Stimulated activated naive CD8-positive, alpha-beta T cell treated with anti-CD3 and anti-CD28 coated beads, Interleukin-15, Interleukin-2, amounts not matched to agents 100 U/mL and 50 U/mL, for 24 hours (primary cell): ENCODE results near the gene DHH.
"Not testable (repeated sequence)": the region's sequence is repeated elsewhere in the genome, so short reads cannot be mapped to it uniquely, and the experiment has no call there.

Experiments used
- ATAC-seq: fragments of 150-1000 bp; cut with Tn5 transposase; one replicate; pipeline ENCODE4 v1.10.0; 2021
- DNase-seq: peaks from one replicate; pipeline ENCODE4 v3.0.0; 2021

The DHH gene

DNA sequence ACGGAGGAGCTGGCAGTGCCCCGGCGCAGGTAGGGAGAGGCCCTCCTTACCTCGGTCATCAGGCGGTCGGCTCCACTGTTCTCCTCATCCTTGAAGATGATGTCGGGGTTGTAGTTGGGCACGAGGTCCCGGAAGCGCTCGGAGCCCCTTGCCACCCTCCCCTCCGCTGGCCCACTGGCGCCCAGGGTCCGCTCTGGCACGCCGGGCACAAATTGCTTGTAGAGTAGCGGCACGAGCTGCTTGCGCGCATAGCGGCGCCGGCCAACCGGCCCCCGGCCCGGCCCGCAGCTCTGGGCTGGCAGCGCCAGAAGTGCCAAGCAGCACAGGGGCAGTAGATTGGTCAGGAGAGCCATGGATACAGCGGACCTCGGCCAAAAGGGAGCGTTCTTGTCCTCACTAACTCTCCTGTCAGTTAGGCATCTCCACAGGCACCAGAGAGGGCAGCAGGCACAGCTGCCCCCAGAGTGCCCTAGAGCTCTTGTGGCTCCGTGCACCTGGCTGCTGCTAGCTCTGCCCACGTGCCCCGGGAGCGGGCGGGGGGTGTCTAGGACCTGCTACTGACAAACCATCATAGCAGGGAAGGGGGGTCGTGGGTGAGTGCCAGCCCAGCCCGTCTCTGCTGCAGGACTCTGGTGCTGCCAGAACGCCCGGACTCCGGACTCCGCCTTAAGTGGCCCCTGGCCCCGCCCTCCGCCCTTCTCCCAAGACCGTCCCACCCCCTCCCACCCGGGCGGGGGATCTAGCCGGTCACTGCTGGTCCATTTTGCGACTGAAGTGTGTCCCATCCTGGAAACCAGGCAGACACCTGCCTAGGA lies at the start of gene DHH:
Gene DHH, minus strand, starts transcription at position 642 of the 815 bp plus-strand sequence. Its CDS starts 289 bp downstream, at position 353.
- ATAC-seq (no peak), DNase-seq (peak; percentile 17)

DNA sequence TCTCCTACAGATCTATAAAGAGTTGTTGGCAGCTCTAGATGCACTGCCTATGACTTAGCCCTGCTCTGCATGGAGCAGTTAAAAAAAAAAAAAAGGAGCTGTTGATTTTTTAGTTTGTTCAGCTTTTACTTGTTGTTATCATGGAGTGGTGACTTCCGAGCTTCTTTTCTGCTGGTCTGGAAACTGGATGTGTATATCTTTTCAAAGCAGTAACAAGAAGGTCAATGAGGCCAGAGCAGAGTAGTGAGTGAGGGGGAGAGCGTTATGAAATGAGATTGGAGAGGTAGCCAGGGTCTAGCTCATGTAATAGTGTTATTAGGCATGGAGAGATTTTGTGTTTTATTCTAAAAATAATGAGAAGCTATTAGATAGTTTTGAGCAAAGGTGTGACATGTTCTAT lies 49.8 kb upstream of the DHH start:
- DNase-seq (no peak), ATAC-seq (no peak)

DNA sequence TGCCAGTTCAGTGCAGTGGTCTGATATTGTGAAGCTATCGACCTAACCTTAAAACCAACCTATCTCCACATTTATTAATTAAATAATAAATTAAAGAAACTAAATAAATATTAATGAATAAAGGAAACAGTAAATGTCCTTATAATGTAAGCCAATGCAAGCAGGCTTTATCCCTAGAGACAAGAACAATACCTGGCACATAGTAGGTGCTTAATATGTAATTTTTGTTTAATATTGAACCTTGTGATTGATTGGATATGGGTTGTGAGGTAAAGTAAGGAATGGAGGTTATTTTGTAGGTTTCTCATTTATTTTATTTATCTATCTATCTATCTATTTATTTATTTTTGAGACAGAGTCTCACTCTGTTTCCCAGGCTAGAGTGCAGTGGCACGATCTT lies 44.4 kb upstream of the DHH start:
- ATAC-seq = no peak
- no peak for DNase-seq

- ATAC-seq = no peak
- no peak for DNase-seq
Measured at GRCh38 chr12:49138587-49138986, 44.0 kb upstream of the DHH start.

DNA sequence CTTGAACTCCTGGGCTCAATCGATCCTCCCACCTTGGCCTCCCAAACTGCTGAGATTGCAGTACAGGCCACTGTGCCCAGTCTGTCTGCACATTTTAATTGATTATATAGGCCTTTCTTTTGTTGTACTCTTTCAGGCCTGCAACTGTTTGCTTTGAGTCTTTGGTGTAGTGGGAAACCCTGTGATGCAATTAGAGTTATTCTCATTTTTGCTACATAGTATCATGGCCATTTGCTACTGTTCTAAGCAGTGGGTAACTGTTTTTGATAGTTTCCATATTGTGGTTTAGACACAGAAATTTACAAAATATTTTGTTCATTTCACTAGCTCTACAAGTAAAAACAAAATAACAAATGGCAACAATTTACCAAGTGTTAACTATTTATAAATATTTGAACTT lies 42.9 kb upstream of the DHH start:
- no peak for ATAC-seq
- DNase-seq = no peak

DNA sequence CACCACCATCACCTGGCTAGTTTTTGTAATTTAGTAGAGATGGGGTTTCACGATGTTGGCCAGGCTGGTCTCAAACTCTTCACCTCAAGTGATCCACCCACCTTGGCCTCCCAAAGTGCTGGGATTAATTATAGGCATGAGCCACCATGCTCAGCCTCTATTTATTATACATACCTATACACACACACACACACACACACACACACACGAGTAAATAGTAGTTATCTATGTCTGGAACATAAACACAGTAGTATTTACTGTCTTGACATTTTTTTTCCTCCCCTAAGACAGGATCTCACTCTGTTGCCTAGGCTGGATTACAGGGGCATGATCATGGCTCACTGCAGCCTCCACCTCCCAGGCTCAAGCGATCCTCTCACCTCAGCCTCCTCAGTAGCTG lies 42.4 kb upstream of the DHH start:
- not testable (repeated sequence) for ATAC-seq, DNase-seq

- DNase-seq = no peak
Measured at GRCh38 chr12:49133590-49133989, 39.0 kb upstream of the DHH start.

GRCh38 chr12:49133014-49133413 lies 38.4 kb upstream of the DHH start:
- ATAC-seq = no peak
- no peak for DNase-seq

More at GRCh38 chr12:49133590-49133989, 39.0 kb upstream of the DHH start:
- ATAC-seq = no peak

DNA sequence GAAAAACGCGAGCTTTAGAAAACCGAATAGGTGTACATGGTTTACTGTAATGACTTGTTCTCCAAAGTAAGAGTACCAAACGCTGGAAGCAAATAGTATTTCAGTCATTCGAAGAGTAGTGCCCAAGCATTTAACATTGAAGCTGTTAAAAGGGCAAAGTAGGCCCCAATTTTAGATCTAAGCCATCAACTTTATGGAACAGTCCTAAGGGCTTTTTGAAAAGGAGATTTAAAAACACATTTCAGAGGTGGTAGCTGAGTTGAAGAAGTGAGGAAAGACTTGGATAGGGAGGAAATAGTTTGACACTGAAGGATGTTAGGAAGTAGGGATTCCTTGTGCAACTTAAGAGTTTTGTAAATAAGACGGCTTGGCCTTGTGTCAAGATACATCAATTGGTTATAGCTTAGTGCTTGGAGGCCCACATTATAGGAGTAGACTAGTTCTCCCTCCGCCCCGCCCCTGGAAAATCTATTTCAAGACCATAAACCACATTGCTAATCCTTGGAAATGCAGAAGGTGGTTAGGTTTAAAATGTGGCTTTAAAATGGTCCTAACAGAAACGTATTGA lies 37.4 kb upstream of the DHH start:
- DNase-seq (peak; percentile 11), ATAC-seq (no peak)

DNA sequence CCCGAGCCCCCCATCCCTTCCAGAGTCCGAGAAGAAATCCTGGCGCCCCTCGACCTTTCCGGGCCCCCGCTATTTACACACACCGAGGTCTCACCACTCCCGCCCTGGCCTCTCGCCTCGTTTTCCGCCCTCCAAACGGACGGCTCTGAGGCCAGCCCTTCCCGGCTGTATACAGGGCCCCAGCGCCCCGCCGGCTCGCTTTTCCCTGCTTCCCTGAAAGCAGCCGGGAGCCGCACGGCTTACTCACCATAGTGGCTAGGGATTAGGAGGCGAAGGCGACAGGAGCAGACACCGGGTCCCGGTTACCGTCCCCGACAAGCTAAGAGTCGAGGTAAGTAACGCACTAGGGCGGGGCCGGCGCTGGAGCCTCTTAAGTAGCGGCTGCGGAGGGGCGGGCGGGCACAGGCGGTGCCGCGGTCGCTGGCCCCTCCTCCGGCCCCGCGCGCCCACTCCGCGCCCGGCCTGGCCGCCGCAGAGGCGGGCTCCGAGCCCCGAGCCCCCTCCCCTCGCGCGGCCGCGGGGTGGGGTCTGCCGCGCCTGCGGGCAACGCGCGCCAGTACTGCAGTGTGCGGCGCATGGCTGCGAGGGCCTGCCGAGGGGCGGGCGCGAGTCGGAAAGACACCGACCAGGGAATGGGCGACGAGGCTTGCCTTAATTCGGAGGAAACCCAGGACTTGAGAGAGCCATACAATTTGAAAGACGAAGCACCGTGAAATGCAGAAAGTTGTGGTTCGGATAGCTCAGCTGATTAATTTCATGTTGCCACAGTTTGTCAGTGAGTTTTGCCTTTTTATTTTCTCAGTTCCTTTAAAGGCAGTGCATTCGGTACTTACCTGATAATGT lies 36.7 kb upstream of the DHH start, which contains the start of gene TUBA1B:
Gene TUBA1B, minus strand, starts transcription at position 345 of the 843 bp plus-strand sequence. Its CDS starts 95 bp downstream, at position 250.
- peak; percentile 94 for DNase-seq
- ATAC-seq = peak; percentile 82

GRCh38 chr12:49130151-49131050 lies 35.8 kb upstream of the DHH start:
- peak; percentile 95 for DNase-seq

GRCh38 chr12:49129332-49130150 lies 34.9 kb upstream of the DHH start:
- DNase-seq (peak; percentile 13), ATAC-seq (no peak)

More at GRCh38 chr12:49130151-49131050, 35.8 kb upstream of the DHH start:
- peak; percentile 67 for ATAC-seq

GRCh38 chr12:49127971-49128370 lies 33.4 kb upstream of the DHH start:
- not testable (repeated sequence) for ATAC-seq

GRCh38 chr12:49126852-49127763 lies 32.5 kb upstream of the DHH start:
- no peak for ATAC-seq
- DNase-seq = peak; percentile 17

More at GRCh38 chr12:49127971-49128370, 33.4 kb upstream of the DHH start:
- not testable (repeated sequence) for DNase-seq

- ATAC-seq (no peak), DNase-seq (no peak)
Measured at GRCh38 chr12:49121047-49121696, 26.6 kb upstream of the DHH start.

DNA sequence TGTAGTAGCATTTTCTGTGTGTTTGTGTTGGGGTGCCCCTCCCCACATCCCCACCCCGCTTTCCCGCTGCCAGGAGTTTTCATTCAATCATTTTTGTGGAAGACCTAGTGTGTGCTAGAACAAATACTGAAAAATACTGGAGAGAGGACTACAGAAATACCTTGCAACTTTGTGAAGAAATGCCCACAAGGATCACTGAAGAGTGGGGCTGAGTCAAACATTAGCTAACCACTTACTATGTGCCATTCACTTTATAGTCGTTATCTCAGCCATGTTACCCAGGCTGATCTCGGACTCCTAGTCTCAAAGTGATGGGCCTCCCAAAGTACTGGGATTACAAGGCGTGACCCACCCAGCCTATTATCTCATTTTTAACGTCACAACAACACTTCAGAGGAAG lies 16.6 kb upstream of the DHH start:
- ATAC-seq = no peak
- no peak for DNase-seq

- peak; percentile 99 for ATAC-seq
- peak; percentile 95 for DNase-seq
Measured at GRCh38 chr12:49110464-49111155, 16.0 kb upstream of the DHH start, which contains the start of gene LMBR1L. Gene LMBR1L (minus strand): TSS chr12:49110847. CDS start chr12:49110555, 292 bp downstream.
